ENCODE measurements around the gene ACSF2.
"Not testable (repeated sequence)": the region's sequence is repeated elsewhere in the genome, so short reads cannot be mapped to it uniquely, and the experiment has no call there.

DNA sequence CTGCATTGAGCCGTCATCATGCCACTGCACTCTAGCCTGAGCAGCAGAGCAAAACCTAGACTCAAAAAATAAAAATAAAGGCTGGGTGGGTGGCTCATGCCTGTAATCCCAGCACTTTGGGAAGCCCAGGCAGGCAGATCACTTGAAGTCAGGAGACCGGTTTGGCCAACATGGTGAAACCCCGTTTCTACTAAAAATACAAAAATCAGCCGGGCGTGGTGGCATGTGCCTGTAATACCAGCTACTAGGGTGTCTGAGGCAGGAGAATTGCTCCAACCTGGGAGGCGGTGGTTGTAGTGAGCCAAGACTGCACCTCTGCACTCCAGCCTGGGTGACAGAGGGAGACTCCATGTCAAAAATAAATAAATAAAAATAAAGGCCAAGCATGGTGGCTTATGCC lies 2.1 kb downstream of the ACSF2 start:
- not testable (repeated sequence) for TF ChIP-seq CTCF (conservative IDR thresholded peaks at IDR 0.05 in 1 of 2, IDR thresholded peaks at IDR 0.05 in 1 of 2; ENCODE audit: extremely low read depth in 1 of 2, insufficient read depth in 1 of 2, low read depth in 1 of 2, low read length in 2 of 2); EZH2 (IDR thresholded peaks at IDR 0.05; ENCODE audit: borderline replicate concordance, low read length)
